SU-DHL-6 (cell line): ENCODE results near the gene C19orf67.

Experiments used
- H2AFZ ChIP-seq: fragments of 200-600 bp; sonication (generic); 2 replicates; pipeline ENCODE4 v1.6.1; 2014; ENCODE audit warnings: low read depth, mild to moderate bottlenecking, moderate library complexity, mixed read lengths, antibody characterized with exemption, low read length; ENCODE audit not compliant: severe bottlenecking
- H3F3A ChIP-seq: fragments of 200-600 bp; shearing (Covaris generic); 2 replicates; pipeline ENCODE4 v1.6.0; 2016; ENCODE audit warnings: antibody characterized with exemption, mild to moderate bottlenecking; ENCODE audit not compliant: insufficient read depth
- H3K27ac ChIP-seq: fragments of 200-600 bp; sonication (generic); 2 replicates; pipeline ENCODE4 v1.5.1; 2016; ENCODE audit warnings: low read depth, mild to moderate bottlenecking, low read length, moderate library complexity, mixed read lengths
- H3K27me3 ChIP-seq: fragments of 200-600 bp; sonication (generic), shearing (Covaris generic); 2 replicates; pipeline ENCODE4 v1.6.0; 2014; ENCODE audit warnings: mild to moderate bottlenecking, low read length
- H3K36me3 ChIP-seq: fragments of 200-600 bp; sonication (generic); 2 replicates; pipeline ENCODE4 v1.6.1; 2014; ENCODE audit warnings: mild to moderate bottlenecking, low read length, mixed read lengths
- H3K4me2 ChIP-seq: fragments of 300-600, 200-600 bp; shearing (Covaris generic), sonication (generic); 2 replicates; pipeline ENCODE4 v1.6.0; 2014; ENCODE audit warnings: low read length, low read depth, mild to moderate bottlenecking; ENCODE audit not compliant: poor library complexity, severe bottlenecking
- H3K4me3 ChIP-seq: fragments of 200-600 bp; sonication (generic); 2 replicates; pipeline ENCODE4 v1.5.1; 2014; ENCODE audit warnings: antibody characterized with exemption, low read length, mild to moderate bottlenecking, mixed read lengths; ENCODE audit not compliant: insufficient read depth, poor library complexity, severe bottlenecking
- H3K79me2 ChIP-seq: fragments of 200-600 bp; sonication (generic); 2 replicates; pipeline ENCODE4 v1.6.1; 2014; ENCODE audit warnings: mild to moderate bottlenecking, low read length, moderate library complexity; ENCODE audit not compliant: insufficient read depth
- H3K9ac ChIP-seq: fragments of 200-600 bp; sonication (generic); 2 replicates; pipeline ENCODE4 v1.7.0; 2014; ENCODE audit warnings: mild to moderate bottlenecking, low read length
- H3K9me2 ChIP-seq: fragments of 200-600 bp; sonication (generic); replicated peaks from 2 replicates; pipeline ENCODE4 v1.6.1; 2014; ENCODE audit warnings: low read length; ENCODE audit not compliant: insufficient read depth
- H3K9me3 ChIP-seq: fragments of 200-600 bp; sonication (generic); 2 replicates; pipeline ENCODE4 v1.6.1; 2014; ENCODE audit warnings: low read length, mixed read lengths; ENCODE audit not compliant: insufficient read depth
- H4K20me1 ChIP-seq: fragments of 200-600 bp; sonication (generic); 2 replicates; pipeline ENCODE4 v1.6.1; 2014; ENCODE audit warnings: low read depth, mild to moderate bottlenecking, antibody characterized with exemption, low read length, moderate library complexity, mixed read lengths
- EZH2phosphoT487 ChIP-seq: fragments of 200-600 bp; sonication (generic), shearing (Covaris generic); conservative IDR thresholded peaks from 2 replicates; pipeline ENCODE4 v1.6.1; 2018; ENCODE audit warnings: mild to moderate bottlenecking, antibody characterized with exemption, low read length, moderate library complexity, mixed read lengths
- TF ChIP-seq, protein P1 (sequence below): fragments of 200-600 bp; sonication (generic); IDR thresholded peaks from one replicate; pipeline ENCODE4 v1.5.1; 2017; ENCODE audit warnings: antibody characterized with exemption, mild to moderate bottlenecking, low read length, moderate library complexity; ENCODE audit not compliant: insufficient read depth, poor library complexity, severe bottlenecking

The C19orf67 gene

DNA sequence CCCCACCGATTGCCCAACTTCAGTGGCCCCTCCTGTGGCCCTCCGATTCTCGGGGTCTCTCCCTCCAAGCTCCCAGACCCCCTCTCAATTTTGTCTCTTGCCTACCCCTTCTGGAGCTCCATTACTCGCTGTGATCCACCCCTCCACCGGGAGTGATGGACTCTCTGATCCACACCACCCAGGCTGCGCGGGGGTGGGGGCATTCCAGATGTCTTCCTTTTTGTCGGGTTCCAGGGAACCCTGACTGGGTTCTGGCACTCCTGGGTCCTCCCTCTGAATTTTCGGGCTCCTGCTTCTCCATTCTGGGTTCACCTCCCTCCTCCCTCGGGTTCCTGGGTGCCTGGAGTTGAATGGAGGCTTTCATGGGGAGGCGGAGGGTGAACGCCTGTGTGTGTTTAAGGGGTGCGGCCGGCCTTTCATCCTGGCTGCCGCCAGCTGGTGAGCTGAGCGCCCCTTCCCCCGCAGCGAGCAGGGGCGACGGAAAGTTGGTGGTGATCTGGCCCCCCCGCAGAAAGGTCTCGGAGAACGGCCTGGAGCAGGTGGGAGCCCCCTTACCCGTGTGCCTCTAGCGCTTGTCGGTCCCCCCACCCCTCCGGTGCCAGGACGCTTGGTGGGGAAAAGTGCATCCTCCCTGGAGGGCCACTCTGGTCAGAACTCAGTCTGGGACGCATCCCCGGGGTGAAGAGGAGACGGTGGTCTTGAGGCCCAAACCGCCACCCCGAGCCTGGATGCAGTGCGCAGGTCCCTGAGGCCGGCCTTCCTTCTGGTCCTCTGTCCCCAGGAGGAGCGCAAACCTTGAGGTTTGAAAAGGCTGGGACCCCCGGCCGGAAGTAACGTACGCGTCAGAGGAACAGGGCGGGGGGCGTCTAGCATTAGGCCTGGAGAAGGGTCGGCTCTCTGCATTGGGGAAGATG lies 11.4 kb downstream of the C19orf67 start:
- H3K36me3 ChIP-seq: no peaks in the 10 kb centered on the region
- no peaks in the 10 kb centered on the region for H3K9me2 ChIP-seq
- H3K4me2 ChIP-seq: peak overlapping the region; percentile 99
- H4K20me1 ChIP-seq: no peaks in the 10 kb centered on the region
- H3K79me2 ChIP-seq: no peaks in the 10 kb centered on the region
- H3K9ac ChIP-seq: peak overlapping the region; percentile 58
- peak overlapping the region; percentile 61 for H2AFZ ChIP-seq
- peak overlapping the region; percentile 58 for H3K4me3 ChIP-seq
- H3F3A ChIP-seq: no peaks in the 10 kb centered on the region; the same call in 1 of the 2 replicates
- H3K27ac ChIP-seq: peak overlapping the region; percentile 43
- no peaks in the 10 kb centered on the region for H3K9me3 ChIP-seq
- TF ChIP-seq EZH2phosphoT487: no peak
- TF ChIP-seq, protein P1, sequence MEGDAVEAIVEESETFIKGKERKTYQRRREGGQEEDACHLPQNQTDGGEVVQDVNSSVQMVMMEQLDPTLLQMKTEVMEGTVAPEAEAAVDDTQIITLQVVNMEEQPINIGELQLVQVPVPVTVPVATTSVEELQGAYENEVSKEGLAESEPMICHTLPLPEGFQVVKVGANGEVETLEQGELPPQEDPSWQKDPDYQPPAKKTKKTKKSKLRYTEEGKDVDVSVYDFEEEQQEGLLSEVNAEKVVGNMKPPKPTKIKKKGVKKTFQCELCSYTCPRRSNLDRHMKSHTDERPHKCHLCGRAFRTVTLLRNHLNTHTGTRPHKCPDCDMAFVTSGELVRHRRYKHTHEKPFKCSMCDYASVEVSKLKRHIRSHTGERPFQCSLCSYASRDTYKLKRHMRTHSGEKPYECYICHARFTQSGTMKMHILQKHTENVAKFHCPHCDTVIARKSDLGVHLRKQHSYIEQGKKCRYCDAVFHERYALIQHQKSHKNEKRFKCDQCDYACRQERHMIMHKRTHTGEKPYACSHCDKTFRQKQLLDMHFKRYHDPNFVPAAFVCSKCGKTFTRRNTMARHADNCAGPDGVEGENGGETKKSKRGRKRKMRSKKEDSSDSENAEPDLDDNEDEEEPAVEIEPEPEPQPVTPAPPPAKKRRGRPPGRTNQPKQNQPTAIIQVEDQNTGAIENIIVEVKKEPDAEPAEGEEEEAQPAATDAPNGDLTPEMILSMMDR: no peak
- H3K27me3 ChIP-seq: no peaks in the 10 kb centered on the region

DNA sequence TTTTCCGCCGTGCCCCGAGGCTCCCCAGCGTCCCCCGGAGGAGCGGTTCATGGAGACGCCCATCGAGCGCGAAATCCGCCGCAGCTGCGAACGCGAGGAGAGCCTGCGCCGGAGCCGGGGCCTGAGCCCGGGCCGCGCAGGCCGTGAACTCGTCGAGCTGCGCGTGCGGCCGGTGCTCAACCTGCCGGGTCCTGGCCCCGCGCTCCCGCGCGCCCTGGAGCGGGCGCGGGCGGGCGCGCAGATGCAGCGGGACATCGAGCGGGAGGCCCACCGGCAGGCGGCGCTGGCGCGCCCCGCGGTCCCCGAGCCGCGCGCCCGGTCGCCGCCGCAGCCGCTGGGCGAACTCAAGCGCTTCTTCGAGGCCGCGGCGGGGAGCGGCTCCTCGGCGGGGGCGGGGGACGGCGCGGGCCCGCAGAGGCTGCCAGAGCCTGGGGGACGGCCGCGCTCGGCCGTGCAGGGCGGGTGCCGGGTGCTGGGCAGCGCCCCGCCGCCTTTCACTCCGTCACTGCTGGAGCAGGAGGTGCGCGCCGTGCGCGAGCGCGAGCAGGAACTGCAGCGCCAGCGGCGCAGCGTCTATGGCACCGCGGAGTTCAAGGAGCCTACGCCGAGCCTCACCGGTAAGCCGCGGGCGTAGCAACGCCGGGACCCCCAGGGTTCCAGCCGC lies 12.2 kb downstream of the C19orf67 start:
- H3K9me2 ChIP-seq: no peaks in the 10 kb centered on the region
- no peaks in the 10 kb centered on the region for H4K20me1 ChIP-seq
- H3K9me3 ChIP-seq: no peaks in the 10 kb centered on the region
- no peaks in the 10 kb centered on the region for H3K79me2 ChIP-seq
- no peaks in the 10 kb centered on the region for H3K27me3 ChIP-seq
- peak overlapping the region; percentile 58 for H3K9ac ChIP-seq
- H3F3A ChIP-seq: no peaks in the 10 kb centered on the region; the same call in 1 of the 2 replicates
- H3K4me2 ChIP-seq: peak overlapping the region; percentile 99
- peak overlapping the region; percentile 43 for H3K27ac ChIP-seq
- peak overlapping the region; percentile 62 for H3K4me3 ChIP-seq
- peak overlapping the region; percentile 77 for H2AFZ ChIP-seq
- no peaks in the 10 kb centered on the region for H3K36me3 ChIP-seq
- TF ChIP-seq, protein P1: peak; percentile 16
- no peak for TF ChIP-seq EZH2phosphoT487

DNA sequence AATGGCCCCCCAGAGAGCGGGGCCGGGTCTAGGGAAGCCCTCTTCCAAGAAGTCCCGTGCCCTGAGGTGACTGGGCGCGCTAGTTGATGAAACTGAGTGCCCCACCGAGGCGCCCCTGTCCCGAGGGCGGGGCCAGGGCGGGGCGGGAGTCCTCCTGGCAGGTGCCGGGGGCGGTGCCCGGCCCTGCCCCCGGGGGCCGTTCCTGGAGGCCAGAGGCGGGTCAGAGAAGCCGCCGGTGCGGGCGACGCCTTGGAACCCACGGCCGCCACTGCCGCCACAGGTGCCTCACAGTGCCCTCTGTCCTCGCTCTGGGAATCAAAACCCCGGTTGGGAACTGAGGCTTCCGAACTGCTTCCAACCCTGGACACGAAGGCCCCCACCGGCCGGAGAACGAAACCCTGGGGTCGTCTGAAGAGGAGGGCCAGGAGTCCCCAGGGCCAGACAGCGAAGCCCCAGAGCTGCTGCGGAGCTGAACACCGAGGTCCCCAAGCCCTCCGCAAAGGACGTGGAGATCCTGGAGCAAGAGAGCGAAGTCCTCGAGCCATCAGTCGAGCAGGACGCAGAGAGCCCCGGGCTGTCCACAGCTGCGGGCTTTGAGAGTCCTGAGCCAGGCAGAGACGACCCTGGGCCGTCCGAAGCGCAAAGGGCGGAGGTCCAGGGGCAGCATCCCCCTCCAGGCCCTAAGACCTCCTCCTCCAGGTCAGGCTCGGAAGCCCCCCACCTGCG lies 12.9 kb downstream of the C19orf67 start, which contains the start of gene MISP3:
Gene MISP3 (plus strand): TSS at position 252 of the 726 bp plus-strand sequence. CDS start 524 bp downstream, outside the sequence.
- no peaks in the 10 kb centered on the region for H3K9me2 ChIP-seq
- no peaks in the 10 kb centered on the region for H3K9me3 ChIP-seq
- no peaks in the 10 kb centered on the region for H3K79me2 ChIP-seq
- H3F3A ChIP-seq: no peaks in the 10 kb centered on the region
- H3K4me2 ChIP-seq: peak within 1 kb of the TSS; percentile 99
- peak within 1 kb of the TSS; percentile 43 for H3K27ac ChIP-seq
- peak within 1 kb of the TSS; percentile 62 for H3K4me3 ChIP-seq
- TF ChIP-seq, protein P1: no peak
- TF ChIP-seq EZH2phosphoT487: no peak
- no peaks in the 10 kb centered on the region for H3K27me3 ChIP-seq
- H3K9ac ChIP-seq: peak within 1 kb of the TSS; percentile 58
- H2AFZ ChIP-seq: peak within 1 kb of the TSS; percentile 77
- no peaks in the 10 kb centered on the region for H3K36me3 ChIP-seq
- no peaks in the 10 kb centered on the region for H4K20me1 ChIP-seq
